SK-N-MC (cell line): ENCODE results near the gene NR5A2.

Experiments used
- DNase-seq: peaks from one replicate; pipeline ENCODE4 v3.0.0-alpha.2; 2011; ENCODE audit warnings: low read depth, low spot score
- H3K27ac ChIP-seq: fragments of 200-600 bp; sonication (generic); 2 replicates; pipeline ENCODE4 v1.5.1; 2016; ENCODE audit warnings: mixed run types
- H3K36me3 ChIP-seq: fragments of 200-600 bp; sonication (generic); 2 replicates; pipeline ENCODE4 v1.6.1; 2017; ENCODE audit warnings: antibody characterized with exemption, low read length, mixed read lengths; ENCODE audit not compliant: insufficient read depth
- H3K4me3 ChIP-seq: fragments of 200-600 bp; sonication (generic); 2 replicates; pipeline ENCODE4 v1.5.1; 2016
- H3K9ac ChIP-seq: fragments of 200-600 bp; sonication (generic); 2 replicates; pipeline ENCODE4 v1.8.0; 2017; ENCODE audit warnings: mixed run types, mixed read lengths; ENCODE audit not compliant: insufficient read length
- H3K9me3 ChIP-seq: fragments of 200-600 bp; sonication (generic); 2 replicates; pipeline ENCODE4 v1.6.1; 2017; ENCODE audit warnings: low read depth, mild to moderate bottlenecking, antibody characterized with exemption, low read length, moderate library complexity, mixed read lengths
- EZH2 ChIP-seq: fragments of 200-600 bp; sonication (generic); IDR thresholded peaks from one replicate; pipeline ENCODE4 v1.6.1; 2017; ENCODE audit warnings: antibody characterized with exemption
- FOXP2 ChIP-seq: optimal IDR thresholded peaks from 2 replicates; pipeline ENCODE3; 2011; ENCODE audit warnings: mild to moderate bottlenecking, moderate library complexity; ENCODE audit not compliant: insufficient read depth; ENCODE audit errors: extremely low read length, control extremely low read depth
- POLR2AphosphoS5 ChIP-seq: IDR thresholded peaks from 2 replicates; pipeline ENCODE4 v1.6.1; 2012; ENCODE audit warnings: mild to moderate bottlenecking, low read depth, low read length, borderline replicate concordance

NR5A2 gene

DNA sequence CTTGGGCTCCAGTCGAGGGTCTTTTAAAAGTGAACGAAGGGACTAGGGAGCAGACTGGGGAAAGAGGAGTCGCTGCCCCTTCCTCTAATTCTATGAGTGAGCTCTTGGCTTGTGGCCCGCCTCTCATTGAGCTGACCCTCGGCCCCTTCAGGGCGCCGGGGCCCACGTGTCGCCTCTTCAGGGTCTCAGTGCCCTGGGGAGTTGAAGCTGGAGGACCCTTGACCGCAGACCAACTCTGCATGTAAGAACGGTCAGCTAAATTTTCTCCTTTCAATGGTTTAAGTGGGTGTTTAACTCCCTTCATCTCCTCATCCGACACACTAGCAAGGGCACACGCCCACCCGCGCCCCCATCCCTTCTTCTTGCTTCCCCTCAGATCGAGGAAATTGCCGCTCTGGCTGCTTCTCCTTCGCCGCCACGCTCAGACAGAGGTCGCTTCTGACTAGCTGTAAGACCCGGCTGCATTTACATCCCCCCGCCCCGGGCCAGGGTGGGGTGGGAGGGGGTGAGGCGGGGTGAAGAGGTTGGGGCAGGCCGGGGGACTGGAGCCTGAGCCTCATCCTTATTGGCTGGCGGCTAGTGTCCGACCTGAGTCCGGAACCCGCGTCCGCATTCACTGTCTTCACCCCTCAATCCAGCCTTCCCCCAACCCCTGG lies 10.9 kb downstream of the NR5A2 start:
- H3K9ac ChIP-seq = no peak overlapping the region
- no peak for DNase-seq
- TF ChIP-seq POLR2AphosphoS5 (no peak), FOXP2 (no peak), EZH2 (no peak)
- H3K27ac ChIP-seq = no peak overlapping the region
- H3K9me3 ChIP-seq = no peaks in the 10 kb centered on the region
- no peak overlapping the region for H3K4me3 ChIP-seq
- H3K36me3 ChIP-seq = no peaks in the 10 kb centered on the region

DNA sequence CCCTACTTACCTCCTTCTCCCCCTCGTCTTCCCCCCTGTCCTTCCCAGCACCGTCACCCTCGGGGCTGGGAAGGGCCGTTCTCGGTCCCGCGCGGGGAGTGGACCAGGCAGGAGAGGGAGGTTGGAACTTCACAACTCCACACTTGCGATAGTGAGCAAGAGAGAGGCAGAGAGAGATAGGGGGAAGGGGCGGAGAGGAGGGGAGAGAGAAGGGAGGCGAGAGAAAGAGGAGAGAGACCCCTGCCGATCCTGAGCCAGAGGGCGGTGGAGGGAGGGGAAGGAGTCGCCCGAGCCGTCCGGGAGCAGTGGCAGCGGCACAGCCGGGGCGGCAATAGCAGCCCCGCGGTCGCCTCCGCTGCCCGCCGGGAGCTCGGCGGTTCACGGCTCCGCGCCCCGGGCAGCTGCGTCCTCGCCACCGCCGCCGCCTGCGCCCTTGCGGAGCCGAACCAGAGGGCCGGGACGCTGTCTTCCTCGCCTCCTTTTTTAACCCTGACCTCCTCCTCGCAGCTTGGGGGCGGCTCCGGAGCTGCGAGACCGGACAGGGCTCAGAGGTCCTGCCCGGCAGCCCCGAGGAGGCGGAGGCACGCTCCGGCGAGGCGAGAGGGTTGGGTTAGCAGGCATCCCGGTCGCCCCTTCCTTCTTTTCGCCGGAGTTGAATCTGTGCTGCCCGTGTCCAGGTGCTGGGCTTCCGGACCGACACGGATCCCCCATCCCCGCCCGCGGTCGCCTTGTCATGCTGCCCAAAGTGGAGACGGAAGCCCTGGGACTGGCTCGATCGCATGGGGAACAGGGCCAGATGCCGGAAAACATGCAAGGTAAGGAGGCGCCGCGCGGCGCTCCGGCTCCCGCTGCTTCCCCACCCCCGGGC lies 11.7 kb downstream of the NR5A2 start:
- peak overlapping the region; percentile 81 for H3K4me3 ChIP-seq
- no peak for DNase-seq
- no peak for TF ChIP-seq FOXP2
- no peak for TF ChIP-seq EZH2
- TF ChIP-seq POLR2AphosphoS5 = no peak
- H3K27ac ChIP-seq = no peak overlapping the region
- no peaks in the 10 kb centered on the region for H3K9me3 ChIP-seq
- H3K9ac ChIP-seq = peak overlapping the region; percentile 33
- no peaks in the 10 kb centered on the region for H3K36me3 ChIP-seq

DNA sequence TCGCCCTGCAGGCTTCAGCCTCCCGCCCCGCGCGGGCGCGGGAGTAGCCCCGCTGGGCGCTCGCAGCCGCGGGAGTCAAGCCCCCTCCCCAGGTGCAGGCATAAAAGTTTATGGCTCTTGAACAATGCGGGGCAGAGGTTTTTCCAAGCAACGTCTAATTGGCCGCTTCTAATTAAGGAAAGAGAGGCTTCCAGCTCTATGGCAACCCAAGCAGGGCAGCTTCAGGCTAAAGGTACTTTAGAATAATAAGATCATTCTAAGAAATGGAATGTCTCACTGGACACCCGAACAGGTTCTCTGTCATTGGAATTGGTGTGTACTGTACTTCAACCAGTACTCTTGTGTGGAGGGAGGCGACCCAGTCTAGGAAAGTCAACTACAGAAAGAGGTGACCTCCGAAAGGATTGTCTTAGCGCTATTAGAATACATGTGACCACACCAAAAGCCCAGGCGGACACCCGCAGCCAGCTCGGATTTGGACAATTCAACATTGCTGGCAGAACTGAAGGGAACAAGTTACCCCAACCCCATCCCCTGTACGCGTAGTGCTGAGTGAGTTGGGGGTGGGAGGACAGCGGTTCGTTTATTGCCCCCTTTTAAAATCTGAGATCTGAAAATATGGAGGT lies 12.5 kb downstream of the NR5A2 start:
- TF ChIP-seq EZH2 (no peak), FOXP2 (no peak), POLR2AphosphoS5 (no peak)
- DNase-seq = no peak
- Histone ChIP-seq H3K9ac (no peak overlapping the region), H3K36me3 (no peaks in the 10 kb centered on the region), H3K9me3 (no peaks in the 10 kb centered on the region), H3K4me3 (peak overlapping the region; percentile 81), H3K27ac (no peak overlapping the region)

DNA sequence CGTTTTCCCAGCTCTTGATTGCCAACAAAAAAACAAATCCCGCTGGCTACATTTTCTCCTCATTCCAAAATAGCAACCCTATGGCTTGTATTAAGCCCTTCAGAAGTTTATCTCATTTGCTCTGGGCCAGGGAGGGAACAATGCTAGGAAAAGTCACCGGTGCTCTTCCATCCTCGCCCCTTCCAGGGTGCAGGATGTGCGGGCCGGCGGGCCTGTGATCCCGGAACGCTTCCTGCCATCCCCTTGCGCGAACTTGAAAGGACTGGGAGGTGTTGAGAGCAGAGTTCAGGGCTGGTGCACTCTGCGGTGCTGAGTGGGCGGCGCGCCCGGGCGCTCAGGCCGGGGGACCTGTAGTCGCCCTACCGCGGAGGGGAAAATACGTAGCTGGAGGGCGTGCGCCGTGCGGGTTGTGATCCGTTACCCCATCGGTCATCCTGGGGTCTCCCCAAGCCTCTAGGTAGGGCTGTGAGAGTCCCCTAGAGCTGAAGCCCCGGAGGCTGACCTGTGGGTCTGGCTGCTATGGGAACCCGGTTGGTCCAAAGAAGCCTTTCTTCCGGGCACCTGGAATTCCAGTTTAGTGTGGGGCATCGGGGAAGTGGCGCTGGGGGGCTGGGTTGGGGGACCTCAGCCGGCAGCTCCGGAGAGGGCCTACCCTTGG lies 13.1 kb downstream of the NR5A2 start:
- no peak overlapping the region for H3K4me3 ChIP-seq
- no peak overlapping the region for H3K9ac ChIP-seq
- H3K9me3 ChIP-seq = no peaks in the 10 kb centered on the region
- no peak overlapping the region for H3K27ac ChIP-seq
- TF ChIP-seq POLR2AphosphoS5 (no peak), FOXP2 (no peak), EZH2 (no peak)
- no peaks in the 10 kb centered on the region for H3K36me3 ChIP-seq
- DNase-seq = no peak

DNA sequence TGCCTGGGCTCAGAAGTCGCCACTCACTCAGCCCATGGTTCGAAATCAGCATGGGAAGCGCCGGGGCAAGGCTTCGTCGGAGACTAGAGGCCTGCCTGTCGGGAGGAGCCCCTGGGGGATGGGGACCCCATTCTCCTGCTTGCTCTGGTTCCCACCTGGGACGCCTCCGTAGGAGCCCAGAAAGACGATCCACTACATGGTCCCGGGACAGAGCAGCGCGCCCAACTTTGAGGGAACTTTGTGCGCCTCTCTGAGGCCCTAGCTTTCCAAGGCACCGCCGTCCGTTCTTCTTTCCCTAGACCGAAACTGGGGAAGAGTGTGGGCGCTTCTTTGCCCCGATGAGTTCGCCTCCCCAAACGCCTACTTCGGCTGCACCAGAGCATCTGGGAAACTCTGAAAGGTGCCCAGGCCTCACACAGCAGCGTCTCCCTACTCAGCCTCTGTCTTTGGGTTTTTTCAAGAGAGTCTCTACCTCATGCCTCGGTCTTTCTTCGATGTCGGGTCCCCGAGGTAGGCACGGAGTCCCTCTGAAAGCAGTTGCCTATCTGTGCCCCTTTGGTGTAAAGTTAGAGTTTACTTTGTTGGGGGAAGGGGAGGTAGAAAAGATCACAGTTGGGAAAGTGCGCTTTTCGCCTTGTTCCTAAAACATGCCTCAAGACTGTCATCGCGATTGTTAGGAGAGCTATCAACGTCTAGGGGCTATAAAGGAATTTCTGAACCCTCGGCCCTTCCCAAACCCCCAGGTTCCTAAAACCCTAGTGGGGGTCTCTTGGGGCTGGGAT lies 14.0 kb downstream of the NR5A2 start:
- DNase-seq = no peak

DNA sequence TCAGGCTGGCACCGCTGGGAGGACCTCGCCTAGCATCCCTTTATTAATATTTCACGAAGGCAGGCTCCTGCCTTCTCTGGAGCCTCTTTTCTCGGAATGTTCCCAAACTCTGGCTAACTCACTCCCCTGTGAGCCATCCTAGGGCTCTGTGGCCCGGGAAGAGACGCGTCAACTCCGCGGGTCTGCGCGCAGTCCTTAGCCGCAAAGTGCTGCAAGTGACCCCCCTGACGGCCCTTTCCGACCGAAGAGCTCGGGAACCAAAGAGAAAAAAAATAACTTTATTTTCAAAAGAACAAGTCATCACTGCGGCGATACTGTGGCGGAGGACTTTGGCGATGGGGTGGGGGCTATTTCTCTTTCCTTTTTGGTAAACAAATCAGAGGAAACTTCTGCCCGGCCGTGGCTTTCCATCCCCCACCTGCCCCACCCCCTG lies 14.6 kb downstream of the NR5A2 start:
- peak overlapping the region; percentile 26; the same call in 1 of the 2 replicates for H3K4me3 ChIP-seq
- no peak overlapping the region for H3K9ac ChIP-seq
- H3K36me3 ChIP-seq = no peaks in the 10 kb centered on the region
- no peak for DNase-seq
- no peak overlapping the region for H3K27ac ChIP-seq
- no peaks in the 10 kb centered on the region for H3K9me3 ChIP-seq
- no peak for TF ChIP-seq EZH2
- no peak for TF ChIP-seq FOXP2
- TF ChIP-seq POLR2AphosphoS5 = no peak

More for the DNA sequence above, 14.0 kb downstream of the NR5A2 start:
- H3K9me3 ChIP-seq = no peaks in the 10 kb centered on the region
- TF ChIP-seq FOXP2 = no peak
- TF ChIP-seq POLR2AphosphoS5 = no peak
- no peak overlapping the region for H3K9ac ChIP-seq
- no peaks in the 10 kb centered on the region for H3K36me3 ChIP-seq
- no peak overlapping the region for H3K4me3 ChIP-seq
- no peak overlapping the region for H3K27ac ChIP-seq

DNA sequence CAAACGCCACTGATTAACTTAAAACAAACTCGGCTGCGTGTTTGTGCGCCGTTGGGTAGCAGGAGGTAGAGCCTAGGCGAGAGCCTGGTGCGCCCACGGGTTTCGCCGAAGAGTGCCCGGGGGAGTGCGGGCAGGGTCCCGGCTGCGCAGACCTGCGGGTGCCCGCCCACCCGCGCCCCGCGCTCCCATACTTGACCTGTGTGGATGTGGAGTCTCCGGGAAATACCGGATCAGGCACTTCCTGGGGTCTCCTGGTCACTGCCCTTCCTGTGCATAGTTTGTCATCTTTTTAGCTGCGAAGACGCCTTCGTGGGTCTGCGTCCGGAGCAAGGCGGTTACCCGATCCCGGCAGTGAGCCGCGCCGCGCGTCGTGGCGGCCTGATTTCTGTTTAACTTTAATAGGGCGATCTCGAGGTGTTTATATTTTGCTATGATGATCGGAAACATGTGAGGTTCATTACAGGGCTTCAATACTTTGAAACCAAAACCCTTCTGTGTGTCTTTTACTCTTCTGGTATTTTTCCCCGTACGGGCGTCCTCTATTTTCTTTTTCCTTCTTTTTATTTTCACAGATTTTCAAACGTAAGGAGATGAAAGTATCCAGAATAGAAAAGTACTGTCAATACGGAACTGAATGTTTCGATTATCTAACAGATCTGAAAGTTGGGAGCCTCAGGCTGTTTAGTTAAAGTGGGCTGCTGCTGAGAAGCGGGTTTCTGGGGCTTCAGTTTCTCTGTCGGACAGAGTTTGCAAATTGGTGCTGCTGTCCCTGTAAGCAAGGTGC lies 15.2 kb downstream of the NR5A2 start:
- Histone ChIP-seq H3K4me3 (peak overlapping the region; percentile 26; the same call in 1 of the 2 replicates), H3K9me3 (no peaks in the 10 kb centered on the region), H3K9ac (no peak overlapping the region), H3K36me3 (no peaks in the 10 kb centered on the region), H3K27ac (no peak overlapping the region)
- TF ChIP-seq FOXP2 = no peak
- no peak for TF ChIP-seq POLR2AphosphoS5
- TF ChIP-seq EZH2 = no peak
- no peak for DNase-seq
